ENCODE measurements around the gene MCM7. TPM values are rescaled to one million over a fixed set of nuclear protein-coding genes. Genes with fewer than 3 reads are reported as not detected.
A peak's percentile ranks its signal among the peaks of the same experiment; 100 is the strongest.

The MCM7 gene
- total and polyA plus RNA-seq, 2 of the 13 experiments (the other 11 are each of a cell fraction or from before 2014, with no cell fraction given): 84.5 to 214 TPM

- TF ChIP-seq AKNA (CRISPR knock-in tag; IDR thresholded peaks at IDR 0.05; ENCODE audit: borderline replicate concordance): peak; percentile 70; the same call in 1 of the 2 replicates
- no peak for TF ChIP-seq RNF2 (conservative IDR thresholded peaks at IDR 0.05; ENCODE audit: low read depth)
- 0 out of 2 replicates have a peak, but pooled peaks have one; percentile 34 for TF ChIP-seq XBP1 (CRISPR knock-in tag; IDR thresholded peaks at IDR 0.05)
- no peak for TF ChIP-seq ZNF333 (CRISPR knock-in tag; IDR thresholded peaks at IDR 0.05; ENCODE audit: borderline replicate concordance)
- no peak for TF ChIP-seq JUNB (CRISPR knock-in tag; IDR thresholded peaks at IDR 0.05; ENCODE audit: borderline replicate concordance)
- no peak for TF ChIP-seq NR2F6 (IDR thresholded peaks at IDR 0.05)
- no peak for TF ChIP-seq NR2F6 (CRISPR knock-in tag; IDR thresholded peaks at IDR 0.05)
- TF ChIP-seq ZNF326 (CRISPR knock-in tag; IDR thresholded peaks at IDR 0.05; ENCODE audit: borderline replicate concordance): no peak
- peak; percentile 62 for TF ChIP-seq FOXC1 (CRISPR knock-in tag; IDR thresholded peaks at IDR 0.05; ENCODE audit: borderline replicate concordance)
- peak; percentile 89 for TF ChIP-seq NFKB2 (CRISPR knock-in tag; IDR thresholded peaks at IDR 0.05; ENCODE audit: borderline replicate concordance)
- TF ChIP-seq NR2F2 (IDR thresholded peaks at IDR 0.05; ENCODE audit: borderline replicate concordance, low read depth): peak; percentile 24; the same call in 1 of the 2 replicates
- TF ChIP-seq GPN1 (CRISPR knock-in tag; IDR thresholded peaks at IDR 0.05; ENCODE audit: borderline replicate concordance): no peak
- no peak for TF ChIP-seq SRSF4 (IDR thresholded peaks at IDR 0.05; ENCODE audit: low read depth, low read length, poor library complexity, severe bottlenecking)
- TF ChIP-seq RNF219 (CRISPR knock-in tag; IDR thresholded peaks at IDR 0.05): no peak
- TF ChIP-seq CSRNP2 (CRISPR knock-in tag; conservative IDR thresholded peaks at IDR 0.05; ENCODE audit: low read depth): no peak
- no peak for TF ChIP-seq ZNF337 (CRISPR knock-in tag; IDR thresholded peaks at IDR 0.05; ENCODE audit: borderline replicate concordance, low read depth)
- TF ChIP-seq MZF1 (CRISPR knock-in tag; IDR thresholded peaks at IDR 0.05; ENCODE audit: borderline replicate concordance): no peak
- TF ChIP-seq ZNF704 (CRISPR knock-in tag; IDR thresholded peaks at IDR 0.05; ENCODE audit: borderline replicate concordance): no peak
- TF ChIP-seq KLF6 (CRISPR knock-in tag; IDR thresholded peaks at IDR 0.05): 0 out of 2 replicates have a peak, but pooled peaks have one; percentile 78
These were observed 18.1 kb upstream of the MCM7 start, which contains the start of the genes CNPY4 and TAF6 (continued) for GRCh38 chr7:100119072-100119969.

All from HepG2 (cell line).